8988T (cell line): Measurements from ENCODE around the gene ASTN1.

Source experiments
- DNase-seq: peaks from one replicate; pipeline ENCODE4 v3.0.0; 2011

ASTN1 gene

GRCh38 chr1:177024623-177025022 is 139.9 kb downstream of the ASTN1 start:
- DNase-seq = no peak

GRCh38 chr1:177023726-177024125 is 140.8 kb downstream of the ASTN1 start:
- DNase-seq = no peak

- DNase-seq = no peak
These were observed 141.3 kb downstream of the ASTN1 start for GRCh38 chr1:177023249-177023648.

GRCh38 chr1:177021687-177022086 is 142.8 kb downstream of the ASTN1 start:
- DNase-seq = no peak

- no peak for DNase-seq
These were observed 143.5 kb downstream of the ASTN1 start for GRCh38 chr1:177020851-177021589.

- no peak for DNase-seq
These were observed 147.1 kb downstream of the ASTN1 start for GRCh38 chr1:177017287-177017852.

- no peak for DNase-seq
These were observed 150.2 kb downstream of the ASTN1 start for GRCh38 chr1:177014325-177014724.

- no peak for DNase-seq
These were observed 152.1 kb downstream of the ASTN1 start for GRCh38 chr1:177012342-177012925.

- no peak for DNase-seq
These were observed 153.0 kb downstream of the ASTN1 start for GRCh38 chr1:177011508-177011907.

- no peak for DNase-seq
These were observed 154.2 kb downstream of the ASTN1 start for GRCh38 chr1:177010211-177010825.

GRCh38 chr1:177008653-177009052 is 155.9 kb downstream of the ASTN1 start:
- DNase-seq = no peak

- DNase-seq = no peak
These were observed 156.9 kb downstream of the ASTN1 start for GRCh38 chr1:177007437-177008161.

GRCh38 chr1:177002891-177003290 is 161.6 kb downstream of the ASTN1 start:
- DNase-seq = no peak

GRCh38 chr1:177001556-177001955 is 163.0 kb downstream of the ASTN1 start:
- DNase-seq = no peak

- DNase-seq = no peak
These were observed 166.2 kb downstream of the ASTN1 start for GRCh38 chr1:176998183-176998795.

GRCh38 chr1:176996456-176997090 is 167.9 kb downstream of the ASTN1 start:
- DNase-seq = no peak

GRCh38 chr1:176994931-176995596 is 169.4 kb downstream of the ASTN1 start:
- no peak for DNase-seq

GRCh38 chr1:176993587-176993986 is 170.9 kb downstream of the ASTN1 start:
- no peak for DNase-seq

GRCh38 chr1:176989754-176990153 is 174.8 kb downstream of the ASTN1 start:
- no peak for DNase-seq

- DNase-seq = no peak
These were observed 175.5 kb downstream of the ASTN1 start for GRCh38 chr1:176989023-176989422.

GRCh38 chr1:176987016-176987415 is 177.5 kb downstream of the ASTN1 start:
- DNase-seq = no peak

GRCh38 chr1:176983731-176984130 is 180.8 kb downstream of the ASTN1 start:
- no peak for DNase-seq
